HG03442 (cell line): ENCODE data around the gene MRPS17.

Experiments used
- ATAC-seq: cut with Tn5 transposase; IDR thresholded peaks from one replicate; pipeline ENCODE4 v1.9.1; 2021; ENCODE audit warnings: mild to moderate bottlenecking, moderate library complexity; ENCODE audit not compliant: unreplicated experiment

The MRPS17 gene

DNA sequence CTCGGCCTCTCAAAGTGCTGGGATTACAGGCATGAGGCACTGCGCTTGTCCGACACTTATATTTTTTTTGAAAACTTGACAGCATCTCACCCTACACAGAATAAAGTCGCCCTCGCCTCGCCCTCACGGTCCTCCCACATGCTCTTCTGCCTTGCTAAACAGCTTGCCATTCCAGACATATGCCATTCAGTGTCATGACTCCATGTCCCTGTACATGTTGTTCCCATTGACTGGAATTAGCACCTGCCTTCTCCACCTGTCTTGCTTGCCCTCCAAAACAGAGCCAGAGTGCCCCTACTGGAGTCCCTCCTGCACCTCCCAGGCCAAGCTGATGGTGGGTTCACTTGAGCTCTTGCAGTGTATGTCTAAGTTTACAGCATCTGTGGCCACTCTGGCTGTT, 18.9 kb downstream of the MRPS17 start:
- ATAC-seq = no peak

GRCh38 chr7:55970978-55971377, 19.3 kb downstream of the MRPS17 start:
- ATAC-seq = no peak

GRCh38 chr7:55973747-55974250, 22.1 kb downstream of the MRPS17 start:
- no peak for ATAC-seq

DNA sequence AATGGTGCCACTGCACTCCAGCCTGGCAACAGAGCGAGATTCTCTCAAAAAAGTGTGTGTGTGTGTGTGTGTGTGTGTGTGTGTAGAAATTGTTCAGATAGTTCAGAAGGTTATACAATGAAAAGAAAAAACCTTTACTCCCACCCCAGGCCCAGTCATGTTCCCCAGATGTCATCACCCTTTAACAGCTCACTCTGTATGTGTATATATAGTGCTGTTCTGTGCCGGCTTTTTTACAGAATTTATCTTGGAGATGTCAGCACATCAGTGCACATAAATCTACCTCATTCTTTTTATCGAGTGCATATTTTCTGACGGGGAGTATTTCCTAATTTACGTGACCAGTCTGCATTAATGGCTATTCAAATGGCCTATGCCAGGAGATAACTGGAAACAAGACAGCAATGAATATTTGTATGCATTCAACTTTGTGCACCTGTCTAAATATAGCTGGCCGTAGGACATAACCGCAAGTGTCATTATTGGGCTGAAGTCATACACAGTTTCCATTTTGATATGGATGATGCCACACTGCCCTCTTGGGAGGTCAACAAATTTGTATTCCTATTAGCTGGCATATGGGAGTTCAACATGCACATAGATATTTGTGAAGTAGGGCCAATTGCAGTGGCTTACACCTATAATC, 24.4 kb downstream of the MRPS17 start:
- no peak for ATAC-seq

GRCh38 chr7:55977831-55978230, 26.2 kb downstream of the MRPS17 start:
- no peak for ATAC-seq

DNA sequence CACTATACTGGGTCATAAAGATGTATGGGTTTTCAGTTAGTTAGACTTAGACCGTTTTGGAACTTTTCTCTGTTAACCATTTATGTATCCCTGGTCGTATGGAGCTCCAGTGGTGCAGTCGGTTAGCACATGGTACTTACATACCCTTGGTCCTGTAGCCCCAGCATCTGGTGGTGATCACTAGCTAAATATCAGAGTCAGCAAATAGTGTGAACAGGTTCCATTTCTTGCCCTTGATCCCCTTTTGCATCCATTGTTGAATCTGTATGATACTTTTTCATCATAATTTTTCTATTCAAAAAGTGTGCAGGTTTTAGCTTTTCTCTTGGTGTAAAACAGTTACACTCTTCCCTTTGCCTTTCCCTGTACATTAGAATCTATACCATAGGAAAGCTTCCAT, 28.6 kb downstream of the MRPS17 start:
- ATAC-seq = no peak

DNA sequence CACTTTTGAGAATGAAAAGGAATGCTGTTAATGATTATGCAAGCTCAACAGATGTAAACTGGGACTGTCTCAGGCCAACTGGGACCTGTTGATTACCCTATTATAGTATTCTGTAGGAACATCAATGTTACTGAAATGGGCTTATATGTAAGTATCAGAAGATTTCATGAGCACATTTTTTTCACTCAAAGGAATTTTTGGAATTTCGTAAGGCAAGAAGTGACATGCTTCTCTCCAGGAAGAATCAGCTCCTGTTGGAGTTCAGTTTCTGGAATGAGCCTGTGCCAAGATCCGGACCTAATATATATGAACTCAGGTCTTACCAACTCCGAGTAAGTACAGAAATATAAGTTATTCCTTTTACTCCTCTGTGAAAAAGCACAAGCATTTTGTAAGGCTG, 31.9 kb downstream of the MRPS17 start:
- ATAC-seq = no peak

GRCh38 chr7:55992346-55992745, 40.7 kb downstream of the MRPS17 start:
- no peak for ATAC-seq

GRCh38 chr7:55996856-55997500, 45.3 kb downstream of the MRPS17 start:
- ATAC-seq = no peak

- no peak for ATAC-seq
These were observed 52.1 kb downstream of the MRPS17 start for GRCh38 chr7:56003749-56004148.
